Tibial artery (tissue), 4 donors: ENCODE data around the gene FAM210B.
A peak's percentile ranks its signal among the peaks of the same experiment; 100 is the strongest.

Experiments
- DNase-seq, 2 donors: peaks; one replicate each; pipeline ENCODE4 v3.0.0-alpha.2; 2019
- H3K27ac ChIP-seq, 2 donors: fragments of 200-600 bp; sonication (generic) in 1 of 2; 1 replicate in 1 of 2; 2 replicates in 1 of 2; pipeline ENCODE4 v1.5.1; 2018 to 2019; ENCODE audit warnings: mild to moderate bottlenecking in 1 of 2
- H3K27me3 ChIP-seq, 2 donors: fragments of 200-600 bp; sonication (generic) in 1 of 2; one replicate each; pipeline versions ENCODE4 v1.5.1 to v1.6.0; 2016 to 2019
- H3K36me3 ChIP-seq, 3 donors: fragments of 200-600 bp; sonication (generic) in 2 of 3; one replicate each; pipeline ENCODE4 v1.5.1; 2016 to 2019; ENCODE audit warnings: mild to moderate bottlenecking in 2 of 3
- H3K4me1 ChIP-seq, 4 donors: fragments of 200-600 bp; sonication (generic) in 2 of 4; 1 replicate in 3 of 4; 2 replicates in 1 of 4; pipeline ENCODE4 v1.5.1; 2016 to 2019
- H3K4me3 ChIP-seq, 2 donors: fragments of 200-600 bp; sonication (generic) in 1 of 2; 1 replicate in 1 of 2; 2 replicates in 1 of 2; pipeline ENCODE4 v1.5.1; 2018 to 2019; ENCODE audit warnings: mild to moderate bottlenecking in 2 of 2
- H3K9me3 ChIP-seq, 3 donors: fragments of 200-600 bp; sonication (generic) in 1 of 3; one replicate each; pipeline ENCODE4 v1.5.1; 2016 to 2019
- intact Hi-C: fragments of 100-400 bp; cut with DNase I; formaldehyde crosslinking; loops from one replicate; pipeline ENCODE4 v1.15.0; 2023; ENCODE audit warnings: low total_unique reads
- TF ChIP-seq, protein P1 (sequence below), 2 experiments: fragments of 200-600 bp in 1 of 2; fragments of 450-650 bp in 1 of 2; IDR thresholded peaks; one replicate each; pipeline ENCODE4 v1.5.1; 2017 to 2019; ENCODE audit warnings: antibody characterized with exemption in 2 of 2, mild to moderate bottlenecking in 1 of 2, moderate library complexity in 1 of 2

FAM210B gene

DNA sequence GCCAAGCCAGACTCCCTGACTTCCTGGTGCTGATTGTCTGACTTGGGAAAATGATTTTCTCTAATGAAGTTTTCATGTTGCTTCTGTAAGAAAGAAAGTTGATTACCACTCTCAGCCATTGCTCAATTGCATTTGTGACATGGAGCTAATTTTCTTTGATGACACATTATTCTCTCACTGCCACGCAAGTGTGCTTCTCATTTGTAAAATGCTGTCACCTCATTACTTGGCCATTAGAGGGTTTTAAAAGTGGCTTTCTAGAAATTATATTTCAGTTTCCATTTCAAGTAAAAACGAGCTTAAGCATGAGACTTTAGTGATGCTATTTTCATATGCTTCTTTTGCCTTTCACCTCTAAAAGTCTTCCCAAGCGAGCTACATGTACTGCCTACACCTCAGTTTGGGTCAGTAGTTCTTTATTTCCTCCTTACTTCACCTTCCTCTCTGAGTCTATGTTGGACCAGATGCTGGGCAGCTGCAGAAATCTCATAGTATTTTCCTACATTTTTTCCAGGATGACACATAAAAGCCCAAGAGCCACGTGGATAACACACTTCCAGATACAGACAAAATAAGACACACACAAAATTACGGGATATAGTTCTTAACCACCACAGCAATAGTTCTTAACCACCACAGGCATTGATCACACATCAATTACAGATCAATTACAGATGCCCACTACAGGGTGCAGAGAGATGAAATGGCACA, 6.3 kb upstream of the FAM210B start:
- intact Hi-C loops, result no loop called here

DNA sequence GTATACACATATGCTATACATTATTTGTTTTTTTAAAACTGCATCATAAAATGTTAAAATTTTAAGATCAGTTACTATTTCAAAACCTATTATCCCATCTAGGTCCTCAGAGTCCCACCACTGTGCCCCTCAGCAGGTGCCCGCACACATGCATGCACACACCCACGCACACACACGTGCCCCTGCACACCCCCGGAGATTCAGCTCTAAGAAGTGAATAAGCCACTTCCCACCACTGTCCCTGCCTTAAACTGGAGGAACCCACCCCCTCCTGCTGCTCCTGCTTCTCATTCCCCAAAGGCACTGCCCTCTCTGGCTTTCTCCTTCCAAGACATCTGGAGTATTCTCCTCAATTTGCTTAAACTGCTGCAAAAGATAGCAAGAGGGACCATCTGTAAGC, 5.4 kb upstream of the FAM210B start:
- intact Hi-C loops, result no loop called here
- no peak for DNase-seq
- Histone ChIP-seq H3K4me3 (no peak overlapping the region), H3K27ac (no peak overlapping the region), H3K4me1 (no peaks in the 10 kb centered on the region), H3K36me3 (no peaks in the 10 kb centered on the region), H3K27me3 (peaks cover 0 to 7% of the 10 kb centered on the region in 2 donors), H3K9me3 (no peaks in the 10 kb centered on the region)
- TF ChIP-seq, protein P1, sequence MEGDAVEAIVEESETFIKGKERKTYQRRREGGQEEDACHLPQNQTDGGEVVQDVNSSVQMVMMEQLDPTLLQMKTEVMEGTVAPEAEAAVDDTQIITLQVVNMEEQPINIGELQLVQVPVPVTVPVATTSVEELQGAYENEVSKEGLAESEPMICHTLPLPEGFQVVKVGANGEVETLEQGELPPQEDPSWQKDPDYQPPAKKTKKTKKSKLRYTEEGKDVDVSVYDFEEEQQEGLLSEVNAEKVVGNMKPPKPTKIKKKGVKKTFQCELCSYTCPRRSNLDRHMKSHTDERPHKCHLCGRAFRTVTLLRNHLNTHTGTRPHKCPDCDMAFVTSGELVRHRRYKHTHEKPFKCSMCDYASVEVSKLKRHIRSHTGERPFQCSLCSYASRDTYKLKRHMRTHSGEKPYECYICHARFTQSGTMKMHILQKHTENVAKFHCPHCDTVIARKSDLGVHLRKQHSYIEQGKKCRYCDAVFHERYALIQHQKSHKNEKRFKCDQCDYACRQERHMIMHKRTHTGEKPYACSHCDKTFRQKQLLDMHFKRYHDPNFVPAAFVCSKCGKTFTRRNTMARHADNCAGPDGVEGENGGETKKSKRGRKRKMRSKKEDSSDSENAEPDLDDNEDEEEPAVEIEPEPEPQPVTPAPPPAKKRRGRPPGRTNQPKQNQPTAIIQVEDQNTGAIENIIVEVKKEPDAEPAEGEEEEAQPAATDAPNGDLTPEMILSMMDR (IDR thresholded peaks at IDR 0.05), result no peak

More for the DNA sequence above, 6.3 kb upstream of the FAM210B start:
- Histone ChIP-seq H3K4me1 (no peaks in the 10 kb centered on the region), H3K9me3 (no peaks in the 10 kb centered on the region), H3K27me3 (peaks cover 0 to 11% of the 10 kb centered on the region in 2 donors), H3K4me3 (no peak overlapping the region), H3K36me3 (no peaks in the 10 kb centered on the region), H3K27ac (no peak overlapping the region)
- TF ChIP-seq, protein P1 (IDR thresholded peaks at IDR 0.05), result no peak
- DNase-seq, result no peak

DNA sequence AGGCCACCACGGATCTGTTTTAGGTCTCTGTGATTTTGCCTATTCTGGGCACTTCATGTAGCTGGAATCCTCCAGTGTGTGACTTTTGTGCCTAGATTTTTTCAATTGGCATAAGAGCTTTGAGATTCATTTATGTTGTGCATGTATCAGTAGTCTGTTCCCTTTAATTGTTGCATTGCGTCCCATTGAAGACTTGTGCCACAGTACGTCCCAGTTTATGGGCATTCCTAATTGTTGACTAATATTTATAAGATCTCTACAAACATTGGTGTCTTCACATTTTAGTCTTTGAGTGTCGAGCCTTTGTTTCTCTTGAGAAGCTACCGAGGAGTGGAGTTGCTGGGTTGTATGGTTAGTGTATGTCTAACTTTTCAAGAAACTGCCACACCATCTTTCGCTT, 704 bp upstream of the FAM210B start:
- intact Hi-C loops, result loop anchor here (2.0 kb wide), 1 partner anchor 111 kb away; the partner anchor contains the start of gene RTF2
- H3K4me3 ChIP-seq, result peak overlapping the region; percentile 77 to 84

DNA sequence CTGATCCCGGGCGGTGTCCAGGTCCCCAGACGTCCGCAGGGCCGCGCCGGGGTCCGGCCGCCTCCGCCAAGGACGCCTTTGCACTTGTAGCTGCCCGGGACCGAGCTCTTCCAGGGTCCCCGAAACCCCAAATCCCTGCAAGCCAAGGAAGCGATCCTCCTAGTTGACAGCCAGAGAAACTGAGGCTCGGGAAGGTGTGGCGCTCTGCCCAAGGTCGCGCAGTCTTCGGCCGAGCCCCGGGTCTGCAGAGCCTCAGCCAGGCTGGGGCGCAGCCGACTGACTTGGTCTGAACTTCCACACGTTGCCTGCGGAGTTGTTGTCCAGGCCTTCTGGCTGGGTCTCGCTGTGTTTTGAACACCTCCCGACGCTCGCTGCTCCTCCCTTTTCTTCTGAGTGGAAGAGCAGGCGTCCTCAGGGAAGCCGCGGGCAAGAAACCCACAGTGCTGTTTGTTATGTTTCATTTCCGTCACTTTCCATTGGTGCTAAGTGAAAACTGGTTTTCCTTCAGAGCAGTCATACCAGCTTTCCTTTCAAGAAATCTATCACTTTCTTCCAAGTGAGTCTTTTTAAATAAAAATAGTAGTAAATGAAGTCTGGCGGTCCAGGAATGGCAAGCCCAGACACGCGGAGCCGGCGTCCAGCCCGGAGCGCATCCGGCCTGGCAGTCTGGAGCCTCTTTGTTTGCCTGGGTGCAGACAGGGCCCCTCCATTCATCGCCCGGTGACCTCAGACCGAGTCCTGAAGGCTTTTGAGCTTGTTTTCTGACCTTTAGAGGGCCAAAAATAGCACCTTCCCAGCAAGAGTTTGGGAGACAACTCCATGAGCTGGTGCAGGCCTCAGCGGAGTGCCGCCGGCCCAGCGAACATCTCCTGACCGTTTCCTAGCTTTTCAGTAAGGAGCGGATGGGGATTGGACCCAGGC, 698 bp downstream of the FAM210B start:
- TF ChIP-seq, protein P1 (IDR thresholded peaks at IDR 0.05), result no peak
- Histone ChIP-seq H3K4me1 (peaks cover 0 to 38% (median 16%) of the 10 kb centered on the region in 4 donors), H3K9me3 (no peaks in the 10 kb centered on the region), H3K27me3 (no peaks in the 10 kb centered on the region), H3K4me3 (peak overlapping the region; percentile 77 to 84), H3K27ac (peak overlapping the region; percentile 77 to 84), H3K36me3 (peaks cover 0 to 8% (median 0%) of the 10 kb centered on the region in 3 donors)
- peak; percentile 60 to 71 for DNase-seq
- intact Hi-C loops, result loop anchor here (2.0 kb wide), 1 partner anchor 109 kb away; the partner anchor contains the start of gene RTF2

More for the DNA sequence above, 704 bp upstream of the FAM210B start:
- Histone ChIP-seq H3K27ac (peak overlapping the region; percentile 8 to 42), H3K36me3 (peaks cover 0 to 2% (median 0%) of the 10 kb centered on the region in 3 donors), H3K9me3 (no peaks in the 10 kb centered on the region), H3K4me1 (peaks cover 0 to 35% (median 16%) of the 10 kb centered on the region in 4 donors), H3K27me3 (no peaks in the 10 kb centered on the region)
- TF ChIP-seq, protein P1 (IDR thresholded peaks at IDR 0.05), result no peak
- DNase-seq, result no peak

DNA sequence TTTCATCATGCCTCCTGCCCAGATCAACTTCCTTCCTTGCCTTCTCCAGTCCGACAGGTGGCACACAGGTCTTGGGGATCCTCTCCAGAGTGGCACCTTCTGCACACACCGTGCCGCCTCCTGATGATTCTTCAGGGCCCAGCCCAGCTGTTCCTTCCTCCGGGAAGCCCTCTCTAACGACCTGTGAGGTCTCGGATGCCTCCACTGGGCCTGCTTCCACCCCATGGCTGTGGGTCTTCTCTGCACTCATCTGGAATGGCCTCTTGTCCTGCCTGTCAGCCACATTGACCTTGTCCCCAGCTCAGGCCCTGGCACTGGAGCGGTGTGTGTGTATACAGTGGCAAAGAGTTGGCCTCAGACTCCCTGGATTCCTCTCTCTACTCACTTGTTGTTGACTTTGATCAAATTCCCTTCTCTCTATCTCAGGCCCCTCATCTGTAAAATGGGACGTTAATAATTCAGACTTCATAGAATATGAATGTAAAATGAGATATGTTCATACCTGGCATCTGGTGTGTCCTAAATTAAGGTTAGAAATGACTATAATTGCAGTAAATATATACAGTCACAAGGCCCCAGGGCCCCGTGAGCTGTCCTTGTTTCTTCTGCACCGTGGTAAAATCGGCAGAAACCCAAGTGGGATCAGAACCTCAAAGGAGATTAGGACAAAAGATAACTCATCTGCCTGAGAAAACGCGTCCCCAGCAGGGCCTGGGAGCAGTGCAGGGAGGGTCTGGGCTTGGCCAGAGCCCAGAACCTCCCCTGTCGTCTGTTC, 1.5 kb downstream of the FAM210B start:
- Histone ChIP-seq H3K4me3 (peak overlapping the region; percentile 77 to 84), H3K27me3 (no peaks in the 10 kb centered on the region), H3K4me1 (peaks cover 0 to 38% (median 16%) of the 10 kb centered on the region in 4 donors), H3K36me3 (peaks cover 4 to 16% (median 8%) of the 10 kb centered on the region in 3 donors), H3K27ac (peak overlapping the region; percentile 77 to 84), H3K9me3 (no peaks in the 10 kb centered on the region)
- TF ChIP-seq, protein P1 (IDR thresholded peaks at IDR 0.05), result no peak
- no peak for DNase-seq
- intact Hi-C loops, result no loop called here
